Naive thymus-derived CD8-positive, alpha-beta T cell (primary cell): ENCODE data around the gene TULP4. TPM values are rescaled to one million over a fixed set of nuclear protein-coding genes. Genes with fewer than 3 reads are reported as not detected.

Experiments used
- ATAC-seq, 2 donors: fragments of 150-1000 bp; cut with Tn5 transposase in 1 of 2; sonication (Bioruptor Pico), chemical (Tn5 transposase) in 1 of 2; 1 replicate in 1 of 2; 2 replicates in 1 of 2; pipeline ENCODE4 v1.10.0; 2021; ENCODE audit warnings: mild to moderate bottlenecking in 2 of 2, moderate library complexity in 2 of 2
- POLR2A ChIA-PET: fragments of 350-600 bp; sonication (Branson Sonifier 250); formaldehyde crosslinking; loops from one replicate; lab custom pipeline; 2021; ENCODE audit warnings: antibody characterized with exemption; lab: Charles Lee
- DNase-seq, 10 donors: peaks; one replicate each; pipeline versions ENCODE4 v3.0.0 to v3.0.0-alpha.2; 2020 to 2022
- H3K27ac Mint-ChIP-seq, 10 donors: one replicate each; pipeline ENCODE4 v1.8.0; 2020 to 2022; ENCODE audit warnings: mild to moderate bottlenecking in 10 of 10, mixed read lengths in 10 of 10, moderate library complexity in 4 of 10, inconsistent platforms in 1 of 10
- H3K27me3 Mint-ChIP-seq, 5 donors: one replicate each; pipeline ENCODE4 v1.8.0; 2021 to 2022; ENCODE audit warnings: mixed read lengths in 5 of 5
- H3K36me3 Mint-ChIP-seq, 3 donors: one replicate each; pipeline ENCODE4 v1.8.0; 2020 to 2022; ENCODE audit warnings: mixed read lengths in 3 of 3, mild to moderate bottlenecking in 2 of 3, inconsistent platforms in 1 of 3
- H3K4me1 Mint-ChIP-seq, 4 donors: one replicate each; pipeline ENCODE4 v1.8.0; 2021 to 2022; ENCODE audit warnings: mixed read lengths in 4 of 4
- H3K4me3 Mint-ChIP-seq, 10 donors: one replicate each; pipeline ENCODE4 v1.8.0; 2020 to 2022; ENCODE audit warnings: mild to moderate bottlenecking in 10 of 10, mixed read lengths in 10 of 10, moderate library complexity in 6 of 10, inconsistent platforms in 1 of 10
- H3K9me3 Mint-ChIP-seq, 9 donors: one replicate each; pipeline ENCODE4 v1.8.0; 2020 to 2022; ENCODE audit warnings: mixed read lengths in 9 of 9, mild to moderate bottlenecking in 3 of 9, inconsistent platforms in 1 of 9, moderate library complexity in 1 of 9
- polyA plus RNA-seq, 3 donors: library from polyadenylated mRNA; unstranded; fragments of 300-500 nt; fragmentation: Illumina TruSeq; gene quantifications; one replicate each; pipeline ENCODE4 v1.2.3, GENCODE V29; 2021
- total RNA-seq, 8 experiments: library from RNA in 2 of 8; stranded (reverse) in 2 of 8; gene quantifications; one replicate each; pipeline ENCODE4 v1.2.3 and lab custom pipeline; 2021 to 2026

The TULP4 gene
- total and polyA plus RNA-seq, 5 experiments from 2014 or later, result 18.9 to 59.5 (median 25.8) TPM

- Mint-ChIP-seq H3K27me3 (no peaks in the 10 kb centered on the region), H3K36me3 (peaks cover 0 to 4% (median 2%) of the 10 kb centered on the region in 3 donors), H3K27ac (peak overlapping the region in 1 of 10 donors; percentile 52), H3K9me3 (no peaks in the 10 kb centered on the region), H3K4me1 (peaks cover 0 to 22% (median 4%) of the 10 kb centered on the region in 4 donors), H3K4me3 (no peak overlapping the region)
- no peak for ATAC-seq
- POLR2A ChIA-PET, result no interaction called here
- DNase-seq, result no peak
Measured at GRCh38 chr6:158372574-158372973, 60.3 kb downstream of the TULP4 start.

- DNase-seq (no peak), ATAC-seq (no peak)
- Mint-ChIP-seq H3K36me3 (peaks cover 0 to 4% (median 2%) of the 10 kb centered on the region in 3 donors), H3K4me3 (no peak overlapping the region), H3K9me3 (no peaks in the 10 kb centered on the region), H3K4me1 (peaks cover 0 to 22% (median 4%) of the 10 kb centered on the region in 4 donors), H3K27ac (no peak overlapping the region), H3K27me3 (no peaks in the 10 kb centered on the region)
- POLR2A ChIA-PET, result no interaction called here
Measured at GRCh38 chr6:158373214-158373613, 60.9 kb downstream of the TULP4 start.

GRCh38 chr6:158374020-158374419 lies 61.8 kb downstream of the TULP4 start:
- Mint-ChIP-seq H3K4me3 (no peak overlapping the region), H3K27me3 (no peaks in the 10 kb centered on the region), H3K27ac (peak overlapping the region in 1 of 10 donors; percentile 9), H3K4me1 (peaks cover 2 to 22% (median 7%) of the 10 kb centered on the region in 4 donors), H3K36me3 (peaks cover 0 to 4% (median 2%) of the 10 kb centered on the region in 3 donors), H3K9me3 (no peaks in the 10 kb centered on the region)
- DNase-seq, result no peak
- no peak for ATAC-seq
- POLR2A ChIA-PET, result no interaction called here

GRCh38 chr6:158376631-158377081 lies 64.4 kb downstream of the TULP4 start:
- peak overlapping the region in 2 of 10 donors; percentile 44 to 59 for H3K27ac Mint-ChIP-seq
- peaks cover 10 to 36% (median 22%) of the 10 kb centered on the region in 4 donors for H3K4me1 Mint-ChIP-seq
- H3K27me3 Mint-ChIP-seq, result no peaks in the 10 kb centered on the region
- peaks cover 0 to 4% (median 2%) of the 10 kb centered on the region in 3 donors for H3K36me3 Mint-ChIP-seq
- DNase-seq (no peak), ATAC-seq (no peak)
- H3K9me3 Mint-ChIP-seq, result no peaks in the 10 kb centered on the region
- no peak overlapping the region for H3K4me3 Mint-ChIP-seq
- POLR2A ChIA-PET, result no interaction called here

- Mint-ChIP-seq H3K4me3 (no peak overlapping the region), H3K9me3 (no peaks in the 10 kb centered on the region), H3K27ac (no peak overlapping the region), H3K4me1 (peaks cover 10 to 42% (median 27%) of the 10 kb centered on the region in 4 donors), H3K36me3 (peaks cover 0 to 2% (median under 1%) of the 10 kb centered on the region in 3 donors), H3K27me3 (no peaks in the 10 kb centered on the region)
- DNase-seq, result no peak
- ATAC-seq, result no peak
- POLR2A ChIA-PET, result no interaction called here
Measured at GRCh38 chr6:158377860-158378259, 65.6 kb downstream of the TULP4 start.

GRCh38 chr6:158379336-158379735 lies 67.1 kb downstream of the TULP4 start:
- no peaks in the 10 kb centered on the region for H3K27me3 Mint-ChIP-seq
- peaks cover 0 to 2% (median 0%) of the 10 kb centered on the region in 3 donors for H3K36me3 Mint-ChIP-seq
- no peak for ATAC-seq
- H3K9me3 Mint-ChIP-seq, result no peaks in the 10 kb centered on the region
- DNase-seq, result no peak
- H3K4me3 Mint-ChIP-seq, result no peak overlapping the region
- POLR2A ChIA-PET, result no interaction called here
- peaks cover 12 to 49% (median 31%) of the 10 kb centered on the region in 4 donors for H3K4me1 Mint-ChIP-seq
- H3K27ac Mint-ChIP-seq, result peak overlapping the region in 1 of 10 donors; percentile 42

- H3K36me3 Mint-ChIP-seq, result no peaks in the 10 kb centered on the region
- no peaks in the 10 kb centered on the region for H3K27me3 Mint-ChIP-seq
- POLR2A ChIA-PET, result interaction anchor here (0.9 kb wide), 1 partner anchor 186 kb away, joined by 3 read pairs; no protein-coding TSS in a partner anchor
- ATAC-seq (no peak), DNase-seq (no peak)
- H3K27ac Mint-ChIP-seq, result no peak overlapping the region
- H3K9me3 Mint-ChIP-seq, result no peaks in the 10 kb centered on the region
- H3K4me3 Mint-ChIP-seq, result no peak overlapping the region
- peaks cover 12 to 38% (median 30%) of the 10 kb centered on the region in 4 donors for H3K4me1 Mint-ChIP-seq
Measured at GRCh38 chr6:158381214-158381613, 68.9 kb downstream of the TULP4 start.

GRCh38 chr6:158382491-158382890 lies 70.2 kb downstream of the TULP4 start:
- no peak for DNase-seq
- no peaks in the 10 kb centered on the region for H3K36me3 Mint-ChIP-seq
- ATAC-seq, result no peak
- H3K4me1 Mint-ChIP-seq, result peaks cover 12 to 41% (median 27%) of the 10 kb centered on the region in 4 donors
- H3K9me3 Mint-ChIP-seq, result no peaks in the 10 kb centered on the region
- no peaks in the 10 kb centered on the region for H3K27me3 Mint-ChIP-seq
- H3K27ac Mint-ChIP-seq, result peak overlapping the region in 1 of 10 donors; percentile 10
- POLR2A ChIA-PET, result no interaction called here
- no peak overlapping the region for H3K4me3 Mint-ChIP-seq

- Mint-ChIP-seq H3K4me3 (no peak overlapping the region), H3K27ac (peak overlapping the region in 1 of 10 donors; percentile 50), H3K36me3 (no peaks in the 10 kb centered on the region), H3K4me1 (peaks cover 12 to 41% (median 27%) of the 10 kb centered on the region in 4 donors), H3K27me3 (no peaks in the 10 kb centered on the region), H3K9me3 (no peaks in the 10 kb centered on the region)
- POLR2A ChIA-PET, result no interaction called here
- DNase-seq (no peak), ATAC-seq (no peak)
Measured at GRCh38 chr6:158383057-158383456, 70.8 kb downstream of the TULP4 start.

- H3K27ac Mint-ChIP-seq, result peak overlapping the region in 1 of 10 donors; percentile 46
- H3K4me3 Mint-ChIP-seq, result no peak overlapping the region
- POLR2A ChIA-PET, result no interaction called here
- H3K36me3 Mint-ChIP-seq, result no peaks in the 10 kb centered on the region
- no peaks in the 10 kb centered on the region for H3K27me3 Mint-ChIP-seq
- DNase-seq (no peak), ATAC-seq (no peak)
- H3K9me3 Mint-ChIP-seq, result no peaks in the 10 kb centered on the region
- H3K4me1 Mint-ChIP-seq, result peaks cover 12 to 40% (median 27%) of the 10 kb centered on the region in 4 donors
Measured at GRCh38 chr6:158383542-158383941, 71.3 kb downstream of the TULP4 start.

GRCh38 chr6:158384671-158385110 lies 72.4 kb downstream of the TULP4 start:
- Mint-ChIP-seq H3K4me3 (no peak overlapping the region), H3K9me3 (no peaks in the 10 kb centered on the region), H3K27me3 (no peaks in the 10 kb centered on the region), H3K4me1 (peaks cover 8 to 29% (median 22%) of the 10 kb centered on the region in 4 donors), H3K27ac (no peak overlapping the region), H3K36me3 (no peaks in the 10 kb centered on the region)
- DNase-seq, result no peak
- no peak for ATAC-seq
- POLR2A ChIA-PET, result no interaction called here

GRCh38 chr6:158387036-158387435 lies 74.8 kb downstream of the TULP4 start:
- H3K27ac Mint-ChIP-seq, result no peak overlapping the region
- H3K9me3 Mint-ChIP-seq, result peaks cover 0 to 12% (median 7%) of the 10 kb centered on the region in 9 donors
- no peaks in the 10 kb centered on the region for H3K27me3 Mint-ChIP-seq
- DNase-seq, result peak in 2 of 10 donors; percentile 6 to 19
- peaks cover 2 to 14% (median 13%) of the 10 kb centered on the region in 4 donors for H3K4me1 Mint-ChIP-seq
- H3K4me3 Mint-ChIP-seq, result no peak overlapping the region
- no peak for ATAC-seq
- POLR2A ChIA-PET, result interaction anchor here (0.6 kb wide), 1 partner anchor 164 kb away, joined by 3 read pairs; no protein-coding TSS in a partner anchor
- H3K36me3 Mint-ChIP-seq, result peaks cover 0 to 10% (median 9%) of the 10 kb centered on the region in 3 donors

- no peak for DNase-seq
- H3K27ac Mint-ChIP-seq, result no peak overlapping the region
- POLR2A ChIA-PET, result no interaction called here
Measured at GRCh38 chr6:158387578-158387977, 75.3 kb downstream of the TULP4 start.

More at GRCh38 chr6:158387578-158387977, 75.3 kb downstream of the TULP4 start:
- peaks cover 0 to 14% (median 7%) of the 10 kb centered on the region in 9 donors for H3K9me3 Mint-ChIP-seq
- peaks cover 0 to 10% (median 9%) of the 10 kb centered on the region in 3 donors for H3K36me3 Mint-ChIP-seq
- ATAC-seq, result no peak
- no peak overlapping the region for H3K4me3 Mint-ChIP-seq
- H3K4me1 Mint-ChIP-seq, result peaks cover 2 to 13% (median 9%) of the 10 kb centered on the region in 4 donors
- no peaks in the 10 kb centered on the region for H3K27me3 Mint-ChIP-seq
